ENCODE results near the gene AGL.
"Not testable (repeated sequence)": the region's sequence is repeated elsewhere in the genome, so short reads cannot be mapped to it uniquely, and the experiment has no call there.

The AGL gene

DNA sequence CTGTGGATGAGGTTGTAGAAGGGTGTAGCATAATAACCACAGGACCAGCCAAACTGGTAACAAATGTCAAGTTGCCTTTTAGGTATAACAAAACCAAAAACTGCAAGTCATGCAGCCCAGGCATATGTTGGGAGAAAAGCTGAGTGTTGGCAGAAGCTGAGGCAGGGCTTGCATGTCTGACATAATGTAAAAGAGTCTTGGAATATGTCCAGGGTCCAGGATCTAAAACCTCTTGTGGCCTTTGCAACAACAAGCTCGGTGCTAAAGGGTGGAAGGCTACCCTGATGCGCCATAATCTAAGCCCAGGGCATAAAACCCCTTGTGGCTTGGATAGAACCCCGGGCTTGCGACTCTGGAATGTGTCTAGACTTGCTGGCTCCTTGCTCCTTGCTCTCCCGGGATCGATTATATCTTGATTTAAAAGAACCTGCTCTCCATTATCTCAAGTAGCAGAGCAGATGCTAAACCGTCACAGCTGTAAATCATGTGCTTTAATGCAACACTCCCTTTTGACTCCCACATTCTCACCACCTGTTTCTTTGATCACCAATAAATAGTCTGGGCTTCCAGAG is 93.1 kb downstream of the AGL start:
- DNase-seq (ENCODE audit: low read depth in 2 of 2): no peak

DNA sequence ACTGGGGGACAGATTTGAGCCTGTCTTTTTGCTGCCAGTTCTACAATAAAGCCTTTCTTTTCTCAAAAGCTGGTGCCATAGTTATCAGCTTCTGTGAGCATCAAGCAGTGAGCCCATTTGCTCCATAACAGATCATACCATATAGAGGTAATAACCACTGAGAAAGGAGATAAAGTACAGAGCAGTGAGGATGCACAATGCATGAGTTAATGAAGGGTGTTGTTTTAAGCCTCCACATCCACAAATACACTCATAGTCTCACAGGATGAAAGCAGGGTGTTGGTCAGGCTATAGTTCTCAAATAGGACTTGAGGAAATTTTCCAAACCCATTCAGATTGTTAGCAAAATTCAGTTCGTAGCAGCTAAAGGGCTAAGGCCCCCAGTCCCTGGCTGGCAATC is 94.0 kb downstream of the AGL start:
- DNase-seq (ENCODE audit: low read depth in 2 of 2): no peak

DNA sequence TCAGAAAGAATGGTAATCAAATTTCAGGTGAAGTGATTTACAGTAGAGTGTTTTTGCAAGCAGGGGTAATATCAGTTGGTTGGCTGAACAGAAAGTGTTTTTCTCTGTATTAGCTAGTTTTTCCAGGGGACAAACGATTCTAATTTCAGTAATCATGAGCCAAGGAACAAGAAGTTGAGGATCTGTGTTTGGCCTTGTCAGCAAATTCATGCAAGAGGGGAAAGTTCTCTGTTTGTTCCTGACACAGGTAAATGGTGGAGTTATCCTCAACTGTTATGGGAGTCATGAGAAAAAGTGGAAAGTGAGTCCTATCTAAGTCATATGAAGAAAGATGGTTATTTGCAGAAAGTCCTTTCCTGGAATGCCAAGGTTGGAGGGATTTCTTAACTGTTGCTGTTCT is 95.0 kb downstream of the AGL start:
- DNase-seq (ENCODE audit: low read depth in 2 of 2): no peak

DNA sequence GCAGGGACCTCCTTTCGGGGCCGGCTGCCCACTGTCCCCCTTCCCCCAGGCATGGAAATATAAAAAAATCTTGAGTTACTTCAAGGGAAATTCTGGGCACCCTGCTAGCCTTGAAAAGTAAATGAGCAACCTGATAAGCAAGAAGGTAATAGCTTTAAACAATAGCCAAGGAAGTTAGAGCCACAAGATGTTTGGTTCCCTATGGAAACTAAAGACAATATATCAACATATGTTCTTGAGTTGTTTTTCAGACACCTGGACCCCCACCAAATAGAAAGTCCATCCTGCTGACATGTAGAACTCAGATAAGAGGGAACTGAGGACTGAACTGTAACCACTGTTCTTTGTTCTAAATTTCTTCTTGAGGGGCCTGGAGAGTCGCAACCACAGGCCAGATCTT is 100.3 kb downstream of the AGL start:
- DNase-seq (ENCODE audit: low read depth in 2 of 2): no peak

DNA sequence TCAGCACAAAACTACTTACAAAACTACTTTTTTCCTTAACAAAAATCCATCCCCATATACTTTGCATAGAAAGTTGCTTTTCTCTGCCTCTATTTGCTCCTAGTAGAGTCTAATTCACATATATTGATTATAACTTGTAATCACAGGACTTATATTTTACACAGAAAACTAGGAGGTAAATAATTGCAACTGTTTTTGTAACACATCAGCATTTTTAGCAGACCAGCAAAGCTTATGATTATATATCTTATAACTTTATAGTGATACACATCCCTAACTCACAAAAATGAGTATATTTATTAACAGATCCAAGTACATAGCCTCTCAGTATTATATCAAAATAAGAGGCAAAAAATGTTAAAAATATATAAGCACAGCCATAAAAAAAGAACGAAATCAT is 102.4 kb downstream of the AGL start:
- DNase-seq (ENCODE audit: low read depth in 2 of 2): no peak

DNA sequence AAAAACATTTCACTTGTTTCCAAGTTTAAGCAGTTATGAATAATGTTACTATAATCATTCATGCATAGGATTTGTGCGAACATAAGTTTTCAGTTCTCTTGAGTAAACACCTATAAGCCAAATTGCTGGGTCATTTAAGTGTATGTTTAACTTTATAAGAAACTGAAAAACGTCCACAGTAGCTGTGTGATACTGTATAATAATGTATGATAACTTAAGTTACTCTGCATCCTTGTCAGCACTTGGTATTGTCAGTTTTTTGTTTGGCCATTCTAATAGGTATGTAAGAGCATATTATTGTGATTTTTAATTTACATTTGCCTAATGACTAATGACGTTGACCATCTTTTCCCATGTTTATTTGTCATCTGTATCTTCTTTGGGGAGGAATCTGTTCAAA is 105.2 kb downstream of the AGL start:
- DNase-seq (ENCODE audit: low read depth in 2 of 2): no peak

DNA sequence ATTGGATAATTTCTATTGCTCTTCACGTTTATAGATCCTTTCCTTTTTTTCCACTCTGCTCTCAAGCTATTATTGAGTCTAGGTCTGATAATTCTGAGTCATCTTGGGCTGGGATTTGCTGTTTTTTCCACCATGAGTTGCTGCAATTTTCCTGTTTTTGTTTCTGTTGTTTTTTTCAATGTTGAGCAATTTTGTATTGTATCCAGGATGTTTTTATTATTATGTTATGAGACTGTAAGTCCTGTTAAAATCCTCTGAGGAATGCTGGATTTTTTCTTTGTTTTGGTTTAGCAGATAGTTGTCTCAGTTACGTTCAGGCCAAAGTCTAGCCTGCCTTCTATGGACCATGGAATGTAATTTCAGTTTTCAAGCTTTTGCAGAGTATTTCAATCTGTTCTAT is 106.6 kb downstream of the AGL start:
- no peak for DNase-seq (ENCODE audit: low read depth in 2 of 2)

DNA sequence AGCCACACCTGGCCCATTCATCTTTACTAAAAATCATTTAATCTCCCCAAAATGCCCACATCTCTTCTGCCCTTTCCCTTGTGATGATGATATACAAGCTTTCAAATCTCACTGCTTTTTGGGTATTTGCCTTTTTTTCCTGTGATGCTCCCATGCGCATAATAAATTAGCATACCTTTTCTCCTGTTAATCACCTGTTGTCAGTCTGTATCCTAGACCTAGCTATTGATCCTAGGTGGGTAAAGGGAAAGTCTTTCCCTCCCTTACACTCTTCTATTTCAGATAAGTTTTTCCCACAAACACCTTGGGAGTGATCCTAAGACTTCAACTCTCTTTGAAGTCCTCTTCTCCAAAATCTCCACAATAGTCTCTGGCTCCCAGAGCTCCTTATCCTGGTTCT is 107.7 kb downstream of the AGL start:
- no peak for DNase-seq (ENCODE audit: low read depth in 2 of 2)

DNA sequence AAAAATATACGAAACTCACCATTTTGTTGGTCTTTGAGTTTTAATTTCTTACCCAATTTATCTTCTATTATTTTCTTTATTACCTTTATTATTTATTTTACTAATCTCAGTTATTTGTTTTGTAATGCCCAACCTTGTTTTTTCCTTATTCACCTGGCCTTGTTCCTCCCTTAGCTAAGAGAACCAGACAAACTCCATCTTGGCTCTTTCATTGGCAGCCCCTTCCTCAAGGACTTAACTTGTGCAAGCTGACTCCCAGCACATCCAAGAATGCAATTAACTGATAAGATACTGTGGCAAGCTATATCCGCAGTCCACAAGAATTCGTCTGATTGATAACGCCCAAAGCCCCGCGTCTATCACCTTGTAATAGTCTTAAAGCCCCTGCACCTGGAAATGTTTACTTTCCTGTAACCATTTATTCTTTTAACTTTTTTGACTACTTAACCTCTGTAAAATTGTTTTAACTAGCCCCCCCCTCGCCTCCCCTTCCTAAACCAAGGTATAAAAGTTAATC is 109.1 kb downstream of the AGL start:
- not testable (repeated sequence) for DNase-seq (ENCODE audit: low read depth in 2 of 2)

DNA sequence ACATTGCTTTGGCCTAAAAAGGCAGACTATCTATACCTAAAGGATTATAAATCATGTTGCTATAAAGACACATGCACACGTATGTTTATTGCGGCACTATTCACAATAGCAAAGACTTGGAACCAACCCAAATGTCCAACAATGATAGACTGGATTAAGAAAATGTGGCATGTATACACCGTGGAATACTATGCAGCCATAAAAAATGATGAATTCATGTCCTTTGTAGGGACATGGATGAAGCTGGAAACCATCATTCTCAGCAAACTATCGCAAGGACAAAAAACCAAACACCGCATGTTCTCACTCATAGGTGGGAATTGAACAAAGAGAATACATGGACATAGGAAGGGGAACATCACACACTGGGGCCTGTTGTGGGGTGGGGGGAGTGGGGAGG is 110.1 kb downstream of the AGL start:
- not testable (repeated sequence) for DNase-seq (ENCODE audit: low read depth in 2 of 2)

DNA sequence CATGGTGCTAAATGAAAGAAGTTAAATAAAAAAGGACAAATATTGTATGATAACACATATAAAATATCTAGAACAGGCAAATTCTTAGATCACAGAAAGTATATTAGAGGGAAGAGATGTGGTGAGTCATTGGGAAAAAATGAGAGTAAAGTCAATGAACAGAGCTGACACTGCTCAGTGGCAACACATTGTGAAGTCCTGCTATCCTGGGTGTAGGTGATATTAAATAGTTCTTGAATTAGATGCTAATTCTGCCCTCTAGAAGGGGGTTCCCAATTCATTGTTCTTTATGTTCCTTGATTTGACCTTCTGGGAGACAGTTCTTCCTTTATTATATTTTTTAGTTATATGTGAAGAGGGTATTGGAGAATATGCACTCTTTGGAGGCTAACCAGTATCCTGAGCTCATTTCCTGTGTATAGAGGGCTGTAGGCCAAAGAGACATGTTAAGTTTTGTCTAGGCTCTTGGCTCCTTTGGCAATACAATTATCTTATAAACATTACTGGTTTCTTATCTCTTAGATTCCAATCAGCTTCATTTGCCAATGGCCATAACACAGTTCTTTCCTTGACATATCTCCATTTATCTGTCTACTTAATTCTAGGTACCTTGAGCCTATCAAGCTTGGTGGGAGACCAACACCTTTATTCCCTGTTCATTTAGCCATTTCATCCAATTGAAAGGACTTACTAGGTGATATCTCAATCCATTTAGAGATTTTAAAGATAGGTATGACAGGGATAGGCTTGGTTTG is 113.1 kb downstream of the AGL start:
- no peak for DNase-seq (ENCODE audit: low read depth in 2 of 2)

DNA sequence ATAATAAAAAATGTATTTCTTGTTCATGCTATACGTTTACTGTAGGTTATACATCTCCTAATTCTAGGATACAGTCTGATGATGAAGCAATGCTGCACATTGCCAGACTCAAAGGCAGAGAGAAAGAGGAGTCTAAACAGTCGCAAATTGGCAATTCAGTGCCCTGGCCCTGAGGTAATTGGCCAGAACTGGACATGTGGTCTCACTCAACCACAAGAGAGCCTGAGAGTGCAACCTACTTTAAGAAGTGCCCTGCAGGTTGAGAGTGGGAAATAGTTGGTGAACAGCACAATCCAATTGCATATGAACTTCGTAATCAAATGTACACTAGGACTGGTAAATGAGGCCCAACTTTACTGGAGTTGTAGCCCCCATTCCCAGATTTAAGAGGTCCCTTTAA is 114.6 kb downstream of the AGL start:
- DNase-seq (ENCODE audit: low read depth in 2 of 2): no peak

DNA sequence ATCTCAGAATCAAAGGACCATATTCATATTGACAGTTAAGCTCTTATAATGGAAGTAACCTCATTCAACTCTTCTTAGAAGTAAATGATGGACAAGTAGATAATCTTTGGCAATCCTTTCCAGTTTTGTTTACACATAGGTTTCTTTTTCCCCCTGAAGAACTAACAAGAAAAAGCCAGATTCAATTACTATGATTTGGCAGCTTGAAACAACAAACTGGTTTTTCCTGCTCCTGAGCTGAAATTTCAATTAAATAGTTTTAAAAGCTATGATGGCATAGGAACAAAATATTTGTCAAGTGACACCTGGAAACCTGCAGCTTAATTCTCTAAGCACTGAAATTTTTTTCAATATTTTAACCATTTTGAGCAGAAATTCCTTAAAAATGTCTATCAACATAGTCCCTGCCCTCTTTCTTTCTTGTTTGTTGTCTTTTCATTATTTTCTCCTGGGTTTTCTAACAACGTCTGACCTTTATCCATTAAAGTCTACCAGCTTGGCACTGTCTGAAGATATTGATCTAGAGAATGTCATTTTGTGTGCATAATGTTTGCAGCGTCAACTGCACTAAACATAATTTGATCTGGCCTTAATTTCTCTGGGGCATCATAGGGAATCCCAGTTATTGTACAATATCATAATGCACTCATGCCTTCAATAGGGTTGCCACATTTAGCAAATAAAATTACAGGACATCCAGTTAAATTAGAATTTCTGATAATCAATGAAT is 115.7 kb downstream of the AGL start:
- DNase-seq (ENCODE audit: low read depth in 2 of 2): no peak

DNA sequence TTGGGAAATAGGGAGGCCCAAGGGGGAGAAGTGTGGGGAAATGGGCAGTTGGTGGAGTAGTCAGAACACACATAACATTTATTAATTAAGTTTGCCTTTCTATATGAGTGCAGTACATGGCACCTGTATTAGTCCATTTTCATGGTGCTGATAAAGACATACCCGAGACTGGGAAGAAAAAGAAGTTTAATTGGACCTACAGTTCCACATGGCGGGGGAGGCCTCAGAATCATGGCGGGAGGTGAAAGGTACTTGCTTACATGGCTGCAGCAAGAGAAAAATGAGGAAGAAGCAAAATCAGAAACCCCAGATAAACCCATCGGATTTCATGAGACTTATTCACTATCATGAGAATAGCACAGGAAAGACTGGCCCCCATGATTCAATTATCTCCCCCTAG is 118.1 kb downstream of the AGL start:
- no peak for DNase-seq (ENCODE audit: low read depth in 2 of 2)

DNA sequence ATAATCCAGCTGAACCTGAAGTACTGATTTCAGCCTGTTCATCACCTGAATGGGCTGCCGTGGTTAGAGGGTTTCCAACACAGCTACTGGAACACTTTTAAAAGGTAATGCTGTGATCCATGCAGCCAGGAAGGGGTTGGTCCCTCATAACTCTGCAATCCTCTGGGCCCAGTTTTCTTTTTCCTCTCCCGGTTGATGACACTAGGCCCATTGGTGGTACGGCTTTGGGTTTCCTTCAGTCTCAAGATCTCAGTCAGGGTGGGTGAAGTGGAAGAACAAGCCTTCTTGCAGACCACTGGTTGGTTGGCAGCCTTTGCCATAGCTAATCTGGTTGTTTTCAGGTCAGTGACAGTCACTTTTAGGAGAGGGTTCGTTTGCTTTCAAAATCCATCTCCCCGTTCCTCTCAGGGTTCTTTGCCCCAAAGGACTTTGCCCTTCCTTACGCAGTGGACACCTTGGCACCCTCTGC is 119.1 kb downstream of the AGL start:
- DNase-seq (ENCODE audit: low read depth in 2 of 2): no peak

DNA sequence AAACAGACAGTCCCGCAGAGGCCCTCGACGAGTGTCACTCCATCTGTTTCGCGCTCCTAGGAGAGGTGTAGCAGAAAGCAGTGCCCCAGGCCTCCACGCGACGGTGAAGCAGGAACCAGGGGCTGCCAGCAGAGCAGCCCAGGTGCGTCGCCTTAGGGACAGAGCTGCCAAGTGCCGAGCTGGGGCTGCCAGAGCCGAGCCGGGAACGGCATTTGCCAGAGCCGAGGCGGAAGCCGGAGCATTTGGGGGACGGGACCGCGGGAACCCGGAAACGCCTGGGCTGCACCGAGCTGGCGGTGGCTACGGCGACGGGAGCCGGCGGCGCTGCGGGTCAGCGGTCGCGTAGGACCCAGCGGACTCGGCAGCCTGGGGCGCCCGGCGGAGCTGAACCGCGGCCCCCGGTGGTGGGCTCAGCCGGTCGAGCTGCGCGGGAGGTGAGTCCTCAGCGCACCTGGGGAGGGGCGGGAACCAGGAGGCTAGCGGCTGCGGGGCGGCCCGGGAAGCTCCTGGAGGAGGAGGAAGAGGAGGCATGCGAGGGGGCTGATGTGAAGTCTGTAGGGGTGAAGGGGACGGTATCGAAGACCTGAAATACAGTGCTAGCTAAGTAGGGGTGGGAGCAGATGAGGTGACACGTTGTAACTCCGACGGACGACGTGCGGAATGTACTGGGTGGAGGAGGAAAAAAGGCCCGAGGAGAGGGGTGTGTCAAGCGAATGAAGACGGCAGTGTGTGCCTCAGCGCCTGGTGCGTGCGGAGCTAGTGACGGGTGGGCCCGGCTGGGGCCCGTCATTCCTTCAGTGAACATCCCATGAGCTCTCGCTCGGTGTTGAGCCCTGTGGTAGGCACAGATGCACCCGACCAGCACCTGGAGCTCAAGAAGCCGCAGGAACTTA is 119.8 kb downstream of the AGL start, which contains the start of gene SLC35A3:
Gene SLC35A3 (plus strand): TSS at position 268 of the 893 bp plus-strand sequence. CDS start 23,559 bp downstream, outside the sequence.
- peak; percentile 75 to 79 for DNase-seq (ENCODE audit: low read depth in 2 of 2)

DNA sequence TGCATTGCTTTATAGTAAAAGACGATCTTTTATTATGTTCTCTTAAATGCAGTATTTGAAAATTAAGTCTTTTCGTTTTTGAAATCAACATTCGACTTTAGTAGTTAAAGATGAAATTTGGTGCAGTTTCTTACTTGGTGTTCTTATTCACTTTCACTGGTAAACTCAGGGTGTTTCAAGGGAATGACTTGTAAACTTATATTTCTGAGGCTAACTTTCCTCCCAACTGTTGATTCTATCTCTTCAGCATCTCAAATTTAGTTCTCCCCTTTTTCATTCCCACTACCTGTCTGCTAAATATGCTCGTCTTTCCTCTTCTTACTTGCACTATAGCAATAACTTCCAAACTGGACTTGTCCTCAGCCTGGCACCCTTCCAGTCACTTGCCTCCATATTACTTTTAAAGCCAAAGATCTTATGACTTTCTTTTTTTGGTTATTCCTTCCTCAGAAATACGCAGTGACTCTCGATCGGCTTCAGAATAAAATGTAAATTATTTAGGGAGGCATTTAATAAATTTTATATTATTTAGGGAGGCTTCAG is 120.6 kb downstream of the AGL start:
- no peak for DNase-seq (ENCODE audit: low read depth in 2 of 2)

DNA sequence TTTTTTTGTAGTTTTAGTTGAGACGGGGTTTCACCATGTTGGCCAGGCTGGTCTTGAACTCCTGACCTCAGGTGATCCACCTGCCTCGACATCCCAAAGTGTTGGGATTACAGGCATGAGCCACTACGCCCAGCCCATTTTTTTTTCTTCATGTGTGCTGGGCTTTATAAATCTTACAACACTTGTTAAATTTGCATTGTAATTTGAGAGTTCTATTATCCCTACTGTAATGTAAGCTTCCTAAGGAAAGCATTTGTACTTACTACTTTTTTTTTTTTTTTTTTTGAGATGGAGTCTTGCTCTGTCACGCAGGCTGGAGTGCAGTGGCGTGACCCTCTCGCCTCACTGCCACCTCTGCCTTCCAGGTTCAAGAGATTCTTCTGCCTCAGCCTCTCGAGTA is 121.9 kb downstream of the AGL start:
- not testable (repeated sequence) for DNase-seq (ENCODE audit: low read depth in 2 of 2)
